ENCODE data around the gene GAL3ST3.

DNA sequence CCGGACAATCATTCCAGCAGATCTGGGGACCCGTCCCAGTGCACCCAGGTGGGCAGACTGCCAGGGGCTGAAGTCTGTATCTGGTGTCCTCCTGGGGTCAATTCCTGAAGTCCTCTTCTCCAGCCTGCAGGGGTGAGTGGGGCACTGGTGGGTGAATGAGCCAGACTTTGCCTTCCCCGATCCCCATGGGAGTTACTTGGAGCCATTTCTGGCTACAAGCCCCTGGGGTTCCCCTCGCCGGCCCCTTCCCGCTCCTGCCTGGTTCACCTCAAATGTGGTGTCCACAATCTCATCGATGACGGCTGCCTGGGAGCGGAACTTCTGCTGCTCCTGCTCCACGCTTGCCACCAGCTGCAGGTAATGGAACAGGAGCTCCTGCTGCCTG, 32.2 kb downstream of the GAL3ST3 start:
- TF ChIP-seq CTCF (conservative IDR thresholded peaks at IDR 0.05; ENCODE audit: low read length), result no peak
- no peak for TF ChIP-seq EZH2phosphoT487 (IDR thresholded peaks at IDR 0.05; ENCODE audit: borderline replicate concordance, low read depth, low read length)
